HG02571 (cell line): ENCODE results near the gene NME2.
"Not testable (repeated sequence)": the region's sequence is repeated elsewhere in the genome, so short reads cannot be mapped to it uniquely, and the experiment has no call there.

Experiments
- ATAC-seq: cut with Tn5 transposase; IDR thresholded peaks from one replicate; pipeline ENCODE4 v1.9.1; 2021; ENCODE audit warnings: mild to moderate bottlenecking, moderate library complexity; ENCODE audit not compliant: unreplicated experiment

Gene NME2

GRCh38 chr17:51166198-51166986 is at the start of gene NME2:
NME2 (plus strand) TSS chr17:51166411; CDS start chr17:51166831, 420 bp downstream.
- peak; percentile 74 for ATAC-seq

GRCh38 chr17:51118330-51119195 is 47.6 kb upstream of the NME2 start:
- ATAC-seq = no peak

DNA sequence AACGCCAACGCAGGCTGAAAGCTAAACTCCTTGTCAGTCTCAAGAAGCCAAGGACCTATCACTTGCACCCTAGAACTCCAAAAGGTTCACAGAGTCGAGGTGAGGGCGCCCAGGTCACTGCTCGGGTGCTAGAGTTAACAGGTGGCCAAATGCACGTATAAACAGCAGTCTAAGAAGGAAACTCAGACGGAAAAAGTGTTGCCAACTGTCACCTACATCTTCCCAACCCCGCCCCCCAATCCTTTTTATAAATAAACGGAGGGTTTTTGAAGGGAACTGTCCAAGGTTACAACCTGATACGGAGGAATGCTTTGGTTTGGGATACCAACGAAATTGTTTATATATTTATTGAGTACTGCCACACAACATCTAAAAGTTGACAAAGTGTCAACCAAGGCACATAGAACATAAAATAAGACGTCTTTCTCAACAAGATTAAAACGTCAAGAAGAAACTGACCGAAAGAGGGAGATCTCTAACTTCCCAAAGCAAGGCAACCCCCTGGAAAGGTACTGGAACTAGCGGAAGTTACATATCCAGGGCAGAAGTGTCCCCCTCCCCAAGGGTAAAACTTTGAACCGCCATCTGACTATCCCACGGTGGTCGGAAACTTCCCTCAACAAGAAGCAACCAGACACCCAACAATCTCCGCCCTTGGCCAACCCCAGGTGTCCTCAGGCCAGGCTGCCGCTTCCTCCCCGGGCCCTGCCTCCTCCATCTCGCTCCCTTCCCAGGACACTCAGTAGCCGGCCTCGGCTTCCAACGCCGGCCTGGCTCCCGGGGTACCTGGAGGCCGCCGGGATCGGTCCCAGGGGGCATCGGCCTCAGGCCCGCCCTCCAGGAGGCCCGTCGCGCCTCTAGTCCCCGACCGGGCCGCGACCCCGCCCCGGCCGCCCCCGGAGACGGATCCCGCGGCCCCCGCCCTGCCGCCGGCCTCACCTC is 46.5 kb upstream of the NME2 start:
- peak; percentile 21 for ATAC-seq

DNA sequence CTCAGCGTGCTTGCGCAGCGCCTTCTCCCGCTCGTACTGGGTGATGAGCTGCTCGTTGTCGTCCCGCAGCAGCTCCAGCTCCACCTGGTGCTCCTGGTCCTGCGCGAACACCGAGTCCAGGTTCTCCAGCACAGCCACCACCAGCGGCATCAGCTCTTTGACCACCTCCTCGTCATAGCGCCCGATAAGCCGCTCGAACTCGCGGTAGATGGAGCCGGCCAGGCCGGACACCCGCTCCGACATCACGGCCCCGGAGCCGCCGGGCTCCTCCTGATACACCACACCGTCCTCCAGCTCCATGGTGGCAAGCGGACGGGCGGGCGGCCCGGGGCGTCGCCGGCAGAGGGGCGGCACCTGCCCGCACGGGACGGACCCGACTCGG is 45.9 kb upstream of the NME2 start:
- ATAC-seq = peak; percentile 28

DNA sequence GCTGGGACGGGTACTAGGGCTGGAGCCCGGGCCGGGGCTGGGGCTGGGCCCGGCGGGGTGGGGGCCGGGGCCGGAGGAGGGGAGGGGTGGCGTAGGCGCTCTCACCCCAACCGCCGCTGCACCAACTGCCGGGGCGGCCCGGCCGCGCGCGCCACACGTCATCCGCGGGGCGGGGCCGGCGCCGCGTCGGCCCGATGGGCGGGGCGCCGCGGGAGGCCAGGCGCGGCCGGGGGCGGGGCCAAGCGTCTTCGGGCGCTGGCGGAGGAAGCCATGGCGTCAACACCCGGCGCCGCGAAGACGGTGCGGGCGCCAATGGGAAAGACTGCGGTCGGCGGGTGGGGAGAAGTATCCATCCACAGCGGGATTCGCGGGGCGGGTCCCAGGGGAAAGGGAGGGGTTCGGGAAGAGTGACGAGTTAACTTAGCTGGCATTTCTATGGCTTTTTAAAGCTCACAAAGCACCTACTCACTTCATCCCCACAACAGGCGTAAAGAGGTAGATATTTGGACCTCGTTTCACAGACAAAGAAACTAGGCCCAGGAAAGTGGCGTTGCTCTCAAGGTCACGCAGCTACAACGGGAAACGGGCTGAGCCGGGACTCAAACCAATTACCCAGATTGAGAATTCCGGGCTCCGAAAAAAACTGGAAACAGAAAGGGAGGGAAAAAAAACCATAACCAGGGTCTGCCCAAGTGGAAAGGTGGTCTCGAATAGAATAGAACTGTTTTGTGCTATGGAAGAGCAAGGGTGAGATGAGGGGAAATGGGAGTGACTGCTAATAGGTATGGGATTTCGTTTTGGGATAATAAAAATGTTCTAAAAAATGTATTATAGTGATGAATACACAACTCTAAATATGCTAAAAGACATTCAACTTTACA is 45.2 kb upstream of the NME2 start, which contains the start of gene SPAG9:
SPAG9 (minus strand) TSS at position 130 of the 881 bp plus-strand sequence. CDS start 212 bp downstream, outside the sequence.
- peak; percentile 72 for ATAC-seq

DNA sequence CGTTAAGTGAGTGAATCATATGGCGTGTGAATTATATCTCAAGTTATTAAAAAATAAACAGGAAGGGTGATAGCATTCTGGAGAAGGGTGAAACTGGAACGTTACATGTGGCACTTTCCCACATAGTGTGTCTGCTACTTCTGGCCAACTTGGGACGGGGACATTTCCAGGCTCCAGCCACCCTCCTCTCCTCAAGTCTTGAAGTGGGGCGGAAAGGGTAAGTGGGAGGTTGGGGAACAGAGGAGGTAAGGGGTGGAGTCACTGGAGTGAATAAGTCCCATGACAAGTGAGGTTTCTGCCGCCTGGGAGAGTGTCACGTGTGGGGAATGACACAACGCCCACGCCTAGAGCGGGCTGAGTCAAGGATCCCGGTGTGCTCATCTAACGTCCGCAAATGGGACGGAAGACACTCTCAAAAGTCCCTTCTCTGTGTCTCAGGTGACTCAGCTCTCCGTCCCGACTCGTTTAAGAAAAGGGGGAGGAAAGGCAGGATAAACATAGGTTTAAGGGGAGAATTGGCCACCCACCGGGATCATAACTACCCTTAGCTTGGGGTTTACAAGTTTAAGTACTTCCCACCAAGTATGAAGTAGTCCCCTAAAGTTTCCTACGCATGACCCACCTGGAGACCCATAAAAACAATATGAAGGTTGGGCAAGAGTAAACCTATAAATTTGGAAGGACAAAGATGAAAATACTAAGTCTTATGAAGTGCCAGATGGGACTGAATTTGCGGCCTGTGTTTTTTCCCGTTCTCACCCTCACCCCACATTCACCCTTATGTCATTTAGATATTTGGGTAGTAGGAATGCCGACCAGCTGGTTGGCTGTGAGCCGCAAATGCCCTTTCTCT is 44.4 kb upstream of the NME2 start:
- no peak for ATAC-seq

DNA sequence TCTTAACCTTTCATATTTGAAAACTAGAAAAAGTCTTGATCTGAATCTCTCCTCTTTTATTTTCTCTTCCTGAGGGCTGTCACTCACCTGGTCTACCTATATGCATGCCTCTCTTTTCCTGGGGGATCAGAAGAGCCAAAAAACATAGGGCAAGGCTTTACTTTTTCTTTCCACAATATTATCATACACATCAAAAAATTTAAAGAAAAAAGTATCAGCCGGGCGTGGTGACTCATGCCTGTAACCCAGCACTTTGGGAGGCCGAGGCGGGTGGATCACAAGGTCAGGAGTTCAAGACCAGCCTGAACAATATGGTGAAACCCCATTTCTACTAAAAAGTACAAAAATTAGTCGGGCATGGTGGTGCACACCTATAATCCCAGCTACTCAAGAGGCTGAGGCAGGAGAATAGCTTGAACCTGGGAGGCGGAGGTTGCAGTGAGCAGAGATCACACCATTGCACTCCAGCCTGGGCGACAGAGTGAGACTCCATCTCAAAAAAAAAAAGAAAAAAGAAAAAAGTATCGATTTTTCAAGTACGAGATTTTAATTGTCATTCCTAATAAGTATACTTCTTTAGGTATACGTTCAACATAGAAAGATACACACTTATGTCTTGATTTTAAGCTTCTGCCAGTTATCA is 43.6 kb upstream of the NME2 start:
- ATAC-seq = not testable (repeated sequence)

DNA sequence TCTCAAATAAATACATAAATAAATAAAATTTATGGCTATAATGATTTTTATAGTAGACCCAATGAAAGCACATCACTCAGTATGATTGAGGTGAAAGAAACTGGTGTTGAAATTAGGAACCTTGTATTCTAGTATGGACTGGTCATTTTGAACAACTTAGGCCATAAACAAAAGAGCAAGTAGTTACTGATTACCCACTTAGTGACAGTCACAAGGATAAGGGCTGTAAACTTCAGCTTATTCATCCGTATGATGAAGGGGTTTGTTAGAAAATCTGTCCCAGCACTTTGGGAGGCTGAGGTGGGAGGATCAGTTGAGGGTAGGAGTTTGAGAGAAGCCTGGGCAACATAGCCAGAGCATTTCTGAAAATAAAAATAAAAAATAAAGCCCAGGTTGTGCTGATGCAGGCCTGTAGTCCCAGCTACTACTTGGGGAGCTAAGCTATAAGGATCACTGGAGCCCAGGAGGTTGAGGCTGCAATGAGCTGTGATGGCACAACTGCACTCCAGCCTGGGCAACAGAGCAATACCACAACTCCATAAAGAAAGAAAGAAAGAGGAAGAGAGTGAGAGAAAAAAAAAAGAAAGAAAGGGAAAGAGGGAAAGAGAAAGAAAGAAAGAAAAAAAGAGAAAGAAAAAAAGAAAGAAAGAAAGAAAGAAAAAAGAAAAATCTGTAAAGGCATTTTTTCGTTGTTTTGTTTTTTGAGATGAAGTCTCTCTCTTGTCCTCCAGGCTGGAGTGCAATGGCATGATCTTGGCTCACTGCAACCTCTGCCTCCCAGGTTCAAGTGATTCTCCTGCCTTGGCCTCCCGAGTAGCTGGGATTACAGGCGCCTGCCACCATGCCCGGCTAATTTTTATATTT is 41.3 kb upstream of the NME2 start:
- ATAC-seq = no peak

DNA sequence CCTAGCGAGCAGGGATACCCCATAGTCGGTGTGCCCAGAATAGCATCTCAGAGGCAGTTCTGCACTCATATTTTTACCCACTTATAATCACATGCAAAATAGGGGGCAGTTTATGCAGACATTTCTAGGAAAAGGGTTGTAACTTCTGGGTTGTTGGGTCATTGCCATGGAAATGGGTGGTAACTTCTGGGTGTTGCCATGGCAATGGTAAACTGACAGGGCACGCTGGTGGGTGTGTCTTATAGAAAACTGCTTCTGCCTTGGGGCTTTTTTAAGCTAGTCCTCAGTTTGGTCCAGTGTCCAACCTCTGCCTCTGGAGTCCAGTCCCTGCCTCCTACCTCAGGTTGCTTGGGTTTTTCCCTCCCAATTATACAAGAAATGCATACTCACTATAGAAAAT is 38.1 kb upstream of the NME2 start:
- no peak for ATAC-seq

DNA sequence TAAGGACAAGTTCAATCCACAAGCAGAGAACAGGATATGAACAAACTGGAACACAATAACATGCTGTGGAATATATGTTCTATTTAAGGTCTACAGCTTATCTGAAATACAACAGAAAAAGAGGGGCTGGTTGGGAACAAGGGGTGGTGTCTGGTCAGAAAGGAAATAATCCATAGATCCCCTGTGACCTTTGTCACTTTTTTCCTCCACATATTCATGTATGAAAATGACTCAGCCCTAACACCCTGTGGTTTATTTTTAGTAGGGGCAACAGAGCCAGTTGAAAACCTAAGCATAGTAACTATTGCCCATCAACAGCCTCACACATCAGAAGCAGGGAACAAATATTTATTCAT is 33.3 kb upstream of the NME2 start:
- no peak for ATAC-seq

- no peak for ATAC-seq
Measured at GRCh38 chr17:51133365-51133764, 32.8 kb upstream of the NME2 start.

DNA sequence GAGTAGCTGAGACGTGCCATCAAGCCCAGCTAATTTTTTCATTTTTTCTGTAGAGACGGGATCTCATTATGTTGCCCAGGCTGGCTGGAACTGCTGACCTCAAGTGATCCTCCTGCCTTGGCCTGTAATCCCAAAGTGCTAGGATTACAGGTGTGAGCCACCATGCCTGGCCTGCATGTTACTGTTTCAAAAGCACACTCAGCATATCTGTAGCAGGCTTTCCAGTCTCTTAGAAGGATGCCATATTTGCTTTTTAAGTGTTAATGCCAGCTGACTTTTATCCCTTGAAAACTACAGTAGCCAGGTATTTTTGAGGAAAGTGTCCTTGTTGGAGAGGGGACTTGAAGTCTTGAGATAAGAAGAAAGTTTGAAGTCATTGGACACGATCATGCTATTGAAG is 30.3 kb upstream of the NME2 start:
- ATAC-seq = no peak

DNA sequence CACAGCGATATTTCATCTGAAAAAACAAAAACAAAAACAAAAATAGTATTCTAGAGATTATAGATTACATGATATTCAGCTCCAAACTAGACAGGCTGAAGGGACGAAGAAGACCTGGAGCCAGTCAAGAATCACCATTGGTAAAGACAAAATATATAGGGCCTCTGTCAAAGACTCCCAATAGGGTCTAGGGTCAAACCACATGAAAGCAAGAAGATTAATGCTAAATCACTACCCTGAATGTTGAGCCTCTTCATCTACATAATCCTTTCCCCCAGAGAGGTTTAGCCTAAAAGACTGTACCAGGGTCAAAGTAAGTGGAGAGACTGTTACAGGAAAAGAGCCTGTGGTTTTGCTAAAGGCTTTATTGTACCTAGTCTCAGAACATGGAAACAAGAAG is 23.6 kb upstream of the NME2 start:
- no peak for ATAC-seq

DNA sequence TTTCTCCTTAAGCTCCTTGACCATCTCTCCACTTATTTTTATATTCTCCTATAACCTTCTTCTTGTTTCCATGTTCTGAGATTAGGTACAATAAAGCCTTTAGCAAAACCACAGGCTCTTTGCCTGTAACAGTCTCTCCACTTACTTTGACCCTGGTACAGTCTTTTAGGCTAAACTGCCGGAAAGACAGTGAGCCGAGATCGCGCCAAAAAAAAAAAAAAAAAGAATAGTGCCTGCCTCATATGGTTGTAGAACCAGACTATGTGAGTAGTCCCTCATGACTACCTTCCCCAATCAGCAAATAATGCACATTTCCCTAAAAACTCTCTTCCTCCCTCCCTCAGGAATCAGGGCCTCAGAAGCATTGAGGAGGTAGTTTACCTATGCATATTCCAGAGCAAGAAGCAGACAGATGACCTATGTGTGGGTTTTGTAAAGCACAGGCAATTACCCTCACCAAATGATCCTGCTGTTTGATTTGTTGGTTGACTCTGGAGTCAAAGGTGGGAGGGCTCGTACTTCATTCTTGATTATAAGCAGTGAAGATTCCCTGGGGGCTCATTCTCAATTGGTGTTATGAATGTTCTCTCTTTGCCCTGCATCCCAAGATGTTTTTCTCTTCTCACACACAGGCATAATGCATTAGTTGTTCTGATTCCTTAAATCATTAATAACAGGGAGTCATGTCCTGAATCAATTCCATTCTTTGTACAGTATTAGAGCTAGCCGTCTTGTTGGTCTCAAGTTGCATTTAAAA is 21.8 kb upstream of the NME2 start:
- no peak for ATAC-seq

- peak; percentile 53 for ATAC-seq
Measured at GRCh38 chr17:51147650-51148049, 18.6 kb upstream of the NME2 start.

- ATAC-seq = no peak
Measured at GRCh38 chr17:51149163-51149562, 17.0 kb upstream of the NME2 start.

DNA sequence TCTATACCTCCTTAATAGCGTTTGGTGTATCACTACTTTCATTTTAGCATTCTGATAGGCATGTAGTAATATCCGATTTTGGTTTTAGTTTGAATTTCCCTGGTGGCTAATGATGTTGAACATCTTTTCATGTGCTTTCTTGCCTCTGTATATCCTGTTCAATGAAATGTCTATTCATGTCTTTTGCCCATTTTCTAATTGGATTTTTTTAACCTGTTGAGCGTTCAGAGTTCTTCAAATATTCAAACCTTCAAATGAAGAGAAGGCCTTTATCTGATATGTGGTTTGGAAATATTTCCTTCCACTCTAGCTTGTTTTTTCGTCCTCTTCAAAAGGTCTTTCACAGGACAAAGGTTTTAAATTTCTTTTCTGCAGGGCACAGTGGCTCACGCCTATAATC is 15.3 kb upstream of the NME2 start:
- no peak for ATAC-seq
